Stimulated activated CD4-positive, alpha-beta T cell treated with anti-CD3 and anti-CD28 coated beads, Interleukin-12 subunit alpha, Interleukin-12 subunit beta, amount 100 ng/mL, for 4 hours (primary cell): Measurements from ENCODE around the gene GNAT2.
"Not testable (repeated sequence)": the region's sequence is repeated elsewhere in the genome, so short reads cannot be mapped to it uniquely, and the experiment has no call there.

Source experiments
- DNase-seq: peaks from one replicate; pipeline ENCODE4 v3.0.0-alpha.2; 2020

GNAT2 gene

DNA sequence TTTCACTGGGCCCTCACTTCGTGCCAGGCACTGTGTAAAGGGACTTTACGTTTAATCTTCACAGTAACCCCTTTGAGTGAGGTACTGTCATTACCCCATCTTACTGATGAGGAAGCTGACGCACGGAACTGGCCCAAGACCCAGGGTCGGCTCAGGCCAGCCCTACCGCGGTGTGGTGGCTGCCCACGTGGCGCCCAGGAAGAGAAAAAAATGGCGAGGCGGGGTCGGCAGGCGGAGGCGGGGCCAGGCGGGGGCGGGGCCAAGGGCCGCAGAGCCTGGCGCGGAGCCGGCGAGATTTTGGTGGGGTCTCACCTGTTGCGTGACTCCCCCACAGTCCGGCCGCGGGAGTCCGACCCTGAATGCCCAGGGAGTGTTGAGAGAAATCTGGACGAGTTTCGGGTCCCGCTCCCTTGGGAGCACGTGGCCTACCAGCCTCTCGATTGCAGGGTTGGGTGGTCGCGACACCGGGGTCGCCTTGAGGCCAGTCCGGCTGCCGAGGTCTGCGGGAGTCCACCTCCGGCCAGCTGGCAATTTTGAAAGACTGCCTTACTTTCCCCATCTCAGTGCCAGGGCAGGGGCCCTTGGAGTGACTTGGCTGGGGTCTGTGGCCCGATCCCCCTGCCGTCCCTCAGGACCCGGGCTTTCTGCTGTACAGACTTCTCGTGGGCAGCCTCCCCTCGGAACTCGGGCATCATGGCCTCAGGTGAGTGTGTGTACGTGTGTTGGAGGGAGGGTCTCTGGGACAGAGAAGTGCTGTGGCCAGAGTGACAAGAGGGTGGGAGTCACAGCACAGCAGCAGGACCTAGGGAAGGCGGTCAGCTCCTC, at the start of gene GNAT2, which contains the start of gene AMPD2:
GNAT2 (minus strand) TSS at position 41 of the 825 bp plus-strand sequence. CDS start 6,746 bp downstream, outside the sequence.
AMPD2 (plus strand) TSS at position 262 of the 825 bp plus-strand sequence. CDS start 1,339 bp downstream, outside the sequence.
- peak; percentile 74 for DNase-seq

DNA sequence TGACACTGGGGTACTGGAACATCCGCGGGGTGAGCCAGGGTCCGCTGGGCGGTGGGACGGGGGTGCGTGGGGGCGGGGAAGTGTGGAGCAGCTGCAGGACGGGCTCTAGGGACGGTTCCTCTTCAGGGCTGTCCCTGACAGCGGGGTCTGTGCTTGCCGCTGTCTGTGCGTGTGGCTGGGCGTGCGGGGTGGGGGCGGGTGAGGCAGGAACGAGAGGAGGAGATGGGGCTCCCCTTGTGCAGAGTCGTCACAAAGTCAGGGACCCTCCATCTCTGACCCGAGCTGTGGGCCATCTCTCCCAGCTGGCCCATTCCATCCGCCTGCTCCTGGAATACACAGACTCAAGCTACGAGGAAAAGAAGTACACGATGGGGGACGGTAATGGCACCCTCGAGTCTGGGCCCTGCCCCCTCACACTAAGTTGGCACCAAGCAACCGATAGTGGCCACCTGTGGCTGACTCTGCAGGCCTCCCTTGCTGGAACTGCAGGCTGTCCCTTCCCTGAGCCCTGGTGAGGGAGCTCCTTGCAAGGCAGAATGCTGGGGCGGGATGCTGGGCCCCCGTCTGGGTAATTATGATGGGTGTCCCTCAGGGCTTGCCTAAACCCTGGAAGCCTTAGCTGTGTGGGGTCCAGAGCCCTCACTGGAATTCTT, 48.8 kb upstream of the GNAT2 start:
- no peak for DNase-seq

GRCh38 chr1:109667452-109668122, 48.2 kb upstream of the GNAT2 start, which contains the start of gene GSTM2:
Gene GSTM2, plus strand, starts transcription at chr1:109668057. Its CDS starts 59 bp downstream, at chr1:109668116.
- DNase-seq, result peak; percentile 77

GRCh38 chr1:109664671-109665070, 45.3 kb upstream of the GNAT2 start:
- no peak for DNase-seq

- DNase-seq, result no peak
Observed at GRCh38 chr1:109661391-109661790, 42.0 kb upstream of the GNAT2 start.

DNA sequence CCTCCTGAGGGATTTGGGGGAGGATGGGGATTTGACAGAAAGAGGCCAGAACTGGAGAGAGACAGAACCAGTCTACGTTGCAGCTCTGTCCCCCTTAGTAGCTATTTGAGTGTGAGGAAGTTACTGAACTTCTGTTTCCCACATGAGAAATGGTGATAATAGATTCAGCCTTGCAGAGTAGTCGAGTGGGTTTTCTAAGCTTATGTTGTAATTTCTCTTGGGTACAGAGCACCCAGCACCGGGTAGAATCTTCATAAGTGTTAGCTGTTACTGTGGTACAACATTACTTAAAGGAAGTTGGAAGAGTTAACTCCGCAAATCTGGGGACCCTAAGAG, 41.2 kb upstream of the GNAT2 start:
- DNase-seq, result not testable (repeated sequence)

GRCh38 chr1:109659997-109660690, 40.7 kb upstream of the GNAT2 start:
- no peak for DNase-seq

- DNase-seq, result no peak
Observed at GRCh38 chr1:109659145-109659544, 39.7 kb upstream of the GNAT2 start.

DNA sequence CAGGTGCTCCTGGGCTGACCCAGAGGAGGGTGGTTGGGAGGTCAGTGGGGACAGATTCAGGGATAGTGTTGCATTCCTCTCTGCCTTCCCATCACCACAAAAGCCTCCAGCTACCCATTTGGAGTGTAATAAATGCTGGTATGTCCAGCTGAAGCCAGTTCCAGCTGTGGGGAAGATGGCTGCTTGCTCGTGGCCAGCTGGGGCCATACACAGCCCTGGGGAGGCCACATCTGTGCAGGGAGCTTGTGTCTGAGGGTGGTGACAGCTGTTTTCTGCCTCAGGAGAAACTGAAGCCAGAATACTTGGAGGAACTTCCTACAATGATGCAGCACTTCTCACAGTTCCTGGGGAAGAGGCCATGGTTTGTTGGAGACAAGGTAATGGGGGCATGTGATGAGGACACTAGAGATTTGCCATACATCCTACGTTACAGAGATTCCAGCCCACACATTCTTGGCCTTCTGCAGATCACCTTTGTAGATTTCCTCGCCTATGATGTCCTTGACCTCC, 39.2 kb upstream of the GNAT2 start:
- no peak for DNase-seq

DNA sequence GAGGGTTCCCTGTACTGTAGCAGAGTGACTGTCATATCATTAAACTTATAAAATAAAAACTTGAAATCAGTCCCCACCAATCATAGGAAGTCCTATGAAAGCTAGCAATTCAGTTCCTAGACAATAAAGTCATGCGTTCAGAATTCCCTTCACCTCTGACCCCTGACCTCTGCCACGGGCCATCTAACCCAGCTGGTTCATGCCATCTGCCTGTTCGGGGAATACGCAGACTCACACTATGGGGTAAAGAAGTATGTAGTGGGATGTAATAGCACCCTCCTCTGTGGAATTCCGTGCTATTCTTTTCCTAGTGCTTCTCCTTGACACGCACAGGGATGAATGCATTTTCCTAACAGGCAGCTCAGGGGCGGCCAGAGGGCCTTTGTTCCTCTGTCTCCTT, 38.6 kb upstream of the GNAT2 start:
- no peak for DNase-seq

GRCh38 chr1:109657395-109657794, 38.0 kb upstream of the GNAT2 start:
- no peak for DNase-seq

DNA sequence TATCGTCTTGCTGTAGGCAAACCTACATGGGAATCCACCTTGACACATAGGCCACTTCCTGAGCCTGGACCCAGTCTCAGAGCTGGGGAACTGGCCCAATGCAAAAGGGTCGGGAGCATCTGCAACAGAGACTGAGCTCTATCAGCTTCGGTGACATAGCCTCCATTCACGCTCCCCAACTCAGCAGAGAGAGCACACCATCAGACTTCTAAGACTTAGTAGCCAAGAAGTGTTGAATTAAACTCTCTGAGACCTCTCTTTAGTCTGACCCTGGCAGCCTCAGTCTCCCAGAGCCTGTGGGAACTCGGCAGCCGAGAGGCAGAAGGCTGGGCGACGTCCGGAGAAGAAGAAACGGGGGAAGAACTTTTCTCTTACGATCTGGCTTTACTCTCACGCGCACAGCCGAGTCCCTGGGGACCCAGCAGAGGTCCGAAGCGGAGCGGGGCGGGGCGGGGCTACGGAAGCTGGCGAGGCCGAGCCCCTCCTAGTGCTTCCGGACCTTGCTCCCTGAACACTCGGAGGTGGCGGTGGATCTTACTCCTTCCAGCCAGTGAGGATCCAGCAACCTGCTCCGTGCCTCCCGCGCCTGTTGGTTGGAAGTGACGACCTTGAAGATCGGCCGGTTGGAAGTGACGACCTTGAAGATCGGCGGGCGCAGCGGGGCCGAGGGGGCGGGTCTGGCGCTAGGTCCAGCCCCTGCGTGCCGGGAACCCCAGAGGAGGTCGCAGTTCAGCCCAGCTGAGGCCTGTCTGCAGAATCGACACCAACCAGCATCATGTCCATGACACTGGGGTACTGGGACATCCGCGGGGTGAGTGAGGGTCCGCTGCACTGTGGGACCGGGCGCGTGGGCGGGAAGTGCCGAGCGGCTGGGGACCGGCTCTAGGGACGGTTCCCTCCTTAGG, 36.5 kb upstream of the GNAT2 start, which contains the start of gene GSTM4:
GSTM4 (plus strand) TSS at position 485 of the 905 bp plus-strand sequence; CDS start at position 776, 291 bp downstream.
- peak; percentile 69 for DNase-seq

DNA sequence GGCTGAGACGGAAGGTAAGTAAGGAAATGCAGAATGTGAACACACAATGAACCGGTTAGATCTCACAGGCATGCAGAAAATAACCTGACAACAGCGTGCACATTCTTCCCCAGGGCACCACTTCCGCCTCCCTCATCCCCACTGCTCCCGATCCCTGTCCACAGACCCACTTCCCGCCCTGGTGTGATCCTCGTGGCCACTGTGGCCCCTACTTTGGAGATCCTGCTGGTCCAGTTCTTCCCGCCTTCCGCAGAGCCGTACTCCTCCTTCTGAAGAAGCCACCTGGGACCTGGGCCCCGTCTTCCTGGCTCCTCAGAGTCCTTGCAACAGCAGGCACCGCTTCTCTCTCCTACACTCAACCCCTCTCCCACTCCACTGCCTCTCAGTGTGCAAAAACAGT, 35.1 kb upstream of the GNAT2 start:
- no peak for DNase-seq

- DNase-seq, result no peak
Observed at GRCh38 chr1:109653306-109653705, 33.9 kb upstream of the GNAT2 start.

GRCh38 chr1:109652402-109652801, 33.0 kb upstream of the GNAT2 start:
- no peak for DNase-seq

- DNase-seq, result no peak
Observed at GRCh38 chr1:109650609-109651008, 31.2 kb upstream of the GNAT2 start.

- DNase-seq, result no peak
Observed at GRCh38 chr1:109649491-109649914, 30.1 kb upstream of the GNAT2 start.

GRCh38 chr1:109644670-109645069, 25.3 kb upstream of the GNAT2 start:
- DNase-seq, result no peak

DNA sequence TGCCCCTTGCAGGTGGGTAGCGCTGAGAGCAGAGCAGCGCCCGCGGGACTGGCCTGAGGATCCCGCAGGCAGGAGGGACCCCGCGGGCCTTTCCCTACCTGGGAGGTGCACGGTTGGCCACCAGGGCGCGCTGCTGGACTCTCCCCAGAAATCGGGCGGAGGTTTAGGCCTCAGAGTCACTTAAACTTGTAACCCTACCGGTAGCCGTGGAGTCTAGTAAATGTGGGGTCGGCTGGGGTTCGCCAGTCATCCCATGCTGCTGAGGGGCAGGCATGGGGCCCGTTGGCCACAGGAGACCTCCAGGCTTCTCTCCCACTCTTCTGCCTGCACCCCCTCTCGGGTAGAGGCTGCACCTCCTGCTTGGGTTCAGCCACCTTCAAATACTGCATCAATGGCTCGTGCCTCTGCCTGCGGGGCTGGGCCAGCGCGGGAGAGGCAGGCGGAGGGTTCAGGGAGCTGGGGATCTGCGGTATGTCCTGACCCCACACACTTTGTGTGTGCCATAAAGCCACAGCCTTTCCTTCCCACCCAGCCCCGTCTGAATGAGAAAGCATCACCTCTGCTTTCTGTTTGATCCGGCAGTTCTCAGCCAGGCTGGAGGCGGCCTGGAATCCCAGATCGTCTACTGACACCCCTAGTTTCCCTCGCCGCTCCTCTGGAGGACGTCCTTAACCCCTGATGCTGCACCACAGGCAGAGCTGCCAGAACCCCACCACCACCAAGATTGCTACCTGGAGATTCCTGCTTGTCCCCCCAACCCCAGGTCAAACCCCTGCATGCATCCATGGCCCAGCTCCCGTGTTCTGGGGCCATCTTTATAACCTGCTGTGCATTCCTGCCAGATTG, 24.2 kb upstream of the GNAT2 start:
- DNase-seq, result peak; percentile 86

GRCh38 chr1:109642626-109643025, 23.2 kb upstream of the GNAT2 start:
- DNase-seq, result no peak
